Fibroblast of lung (primary cell): ENCODE measurements around the gene CCNF. TPM values are rescaled to one million over a fixed set of nuclear protein-coding genes. Genes with fewer than 3 reads are reported as not detected.

Experiments
- DNase-seq, 2 donors: peaks; one replicate each; pipeline versions ENCODE4 v3.0.0 to v3.0.0-alpha.2; 2010; ENCODE audit warnings: low read depth in 2 of 2
- H2AFZ ChIP-seq: 2 replicates; pipeline ENCODE4 v1.5.1; 2012; ENCODE audit warnings: low read length, control low read depth, inconsistent platforms
- H3K27ac ChIP-seq: 2 replicates; pipeline ENCODE4 v1.5.1; 2011; ENCODE audit warnings: low read length, control low read depth; ENCODE audit not compliant: insufficient read depth
- H3K27me3 ChIP-seq: 2 replicates; pipeline ENCODE4 v1.5.1; 2011; ENCODE audit warnings: mild to moderate bottlenecking, low read length; ENCODE audit not compliant: control insufficient read depth, insufficient read depth
- H3K36me3 ChIP-seq: 2 replicates; pipeline ENCODE4 v1.5.1; 2011; ENCODE audit warnings: low read length; ENCODE audit not compliant: control insufficient read depth, insufficient read depth
- H3K4me1 ChIP-seq: 2 replicates; pipeline ENCODE4 v1.5.1; 2011; ENCODE audit warnings: low read length; ENCODE audit not compliant: control insufficient read depth, insufficient read depth; ENCODE audit errors: extremely low read depth
- H3K4me2 ChIP-seq: 2 replicates; pipeline ENCODE4 v1.5.1; 2011; ENCODE audit warnings: low read length, control low read depth; ENCODE audit not compliant: insufficient read depth; ENCODE audit errors: extremely low read depth
- H3K4me3 ChIP-seq, 4 experiments: fragments of 200-600 bp in 1 of 4; sonication (generic) in 1 of 4; replicated peaks in 1 of 4; 2 replicates each; pipeline ENCODE4 v1.5.1; 2011 to 2016; ENCODE audit warnings: low read length in 4 of 4, low read depth in 3 of 4, mild to moderate bottlenecking in 3 of 4, control low read depth in 2 of 4, inconsistent platforms in 1 of 4, mixed read lengths in 1 of 4; ENCODE audit not compliant: insufficient read depth in 1 of 4; ENCODE audit errors: control extremely low read depth in 1 of 4
- H3K79me2 ChIP-seq: 2 replicates; pipeline ENCODE4 v1.5.1; 2012; ENCODE audit warnings: mild to moderate bottlenecking, low read length, inconsistent platforms; ENCODE audit not compliant: control insufficient read depth, insufficient read depth
- H3K9ac ChIP-seq: 2 replicates; pipeline ENCODE4 v1.5.1; 2011; ENCODE audit warnings: mild to moderate bottlenecking, low read length, control low read depth; ENCODE audit not compliant: insufficient read depth
- H3K9me3 ChIP-seq: 2 replicates; pipeline ENCODE4 v1.5.1; 2012; ENCODE audit warnings: low read depth, low read length; ENCODE audit not compliant: control insufficient read depth, insufficient read depth
- H4K20me1 ChIP-seq: 2 replicates; pipeline ENCODE4 v1.5.1; 2011; ENCODE audit warnings: low read length; ENCODE audit not compliant: control insufficient read depth, insufficient read depth; ENCODE audit errors: extremely low read depth
- EZH2 ChIP-seq: IDR thresholded peaks from 2 replicates; pipeline ENCODE4 v1.5.1; 2012; ENCODE audit warnings: low read length, control low read depth, mild to moderate bottlenecking; ENCODE audit errors: missing control alignments
- polyA plus RNA-seq, 2 donors: library from polyadenylated mRNA; depleted of rRNA in 1 of 2; stranded (reverse) in 1 of 2; unstranded in 1 of 2; fragments of >200 nt; gene quantifications; 2 replicates each; pipeline ENCODE4 v1.2.1, GENCODE V29; 2011 to 2012; ENCODE audit warnings: missing spikeins in 1 of 2
- total RNA-seq: library from RNA; depleted of rRNA; stranded (reverse); fragments of >200 nt; gene quantifications from 2 replicates; pipeline ENCODE4 v1.2.1, GENCODE V29; 2014
- TF ChIP-seq, protein P1 (sequence below), 2 donors: IDR thresholded peaks in 1 of 2; conservative IDR thresholded peaks in 1 of 2; 1 replicate in 1 of 2; 2 replicates in 1 of 2; pipeline ENCODE4 v1.5.1; 2011 to 2012; ENCODE audit warnings: low read length in 2 of 2, control low read depth in 1 of 2, inconsistent platforms in 1 of 2, low read depth in 1 of 2, mild to moderate bottlenecking in 1 of 2

The CCNF gene
- total and polyA plus RNA-seq, 2 donors (not counting 1 experiment from before 2014, with no cell fraction given) = 3.8 to 7.3 TPM

DNA sequence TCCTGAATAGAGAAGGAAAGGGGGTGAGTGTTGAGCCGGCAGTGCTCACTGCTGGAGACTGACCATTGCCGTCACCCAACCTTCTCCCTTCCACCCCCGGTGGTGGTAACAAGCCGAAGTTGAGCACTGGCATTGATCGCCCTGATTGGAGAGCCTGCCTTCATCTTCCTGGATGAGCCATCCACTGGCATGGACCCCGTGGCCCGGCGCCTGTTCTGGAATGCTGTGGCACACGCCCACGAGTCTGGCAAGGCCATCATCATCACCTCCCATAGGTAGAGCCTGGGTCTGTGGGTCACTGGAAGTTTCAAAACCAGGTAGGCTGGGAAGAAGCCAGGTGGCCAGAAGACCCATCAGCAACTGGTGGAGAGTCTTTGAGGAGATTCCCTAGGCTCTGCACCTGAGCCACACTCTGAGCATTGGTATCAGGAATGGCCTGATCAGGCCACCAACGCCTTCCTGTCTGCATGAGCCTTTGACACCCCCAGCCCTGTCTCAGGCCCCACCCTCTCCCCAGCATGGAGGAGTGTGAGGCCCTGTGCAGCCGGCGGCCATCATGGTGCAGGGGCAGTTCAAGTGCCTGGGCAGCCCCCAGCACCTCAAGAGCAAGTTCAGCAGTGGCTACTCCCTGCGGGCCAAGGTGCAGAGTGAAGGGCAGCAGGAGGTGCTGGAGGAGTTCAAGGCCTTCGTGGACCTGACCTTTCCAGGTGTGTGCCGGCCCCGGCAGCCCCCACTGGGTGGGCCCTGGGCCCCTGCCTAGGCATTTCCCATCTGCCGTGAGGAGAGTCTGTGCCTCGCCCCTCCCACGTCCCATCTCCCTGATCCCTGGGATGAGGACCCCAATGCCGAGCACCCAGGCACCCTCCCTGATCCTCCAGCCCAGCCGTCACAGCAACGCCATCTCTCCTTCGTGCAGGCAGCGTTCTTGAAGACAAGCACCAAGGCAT, 4.9 kb upstream of the CCNF start:
- Histone ChIP-seq H3K4me2 (no peak overlapping the region), H3K79me2 (peaks cover under 1% of the 10 kb centered on the region), H3K9ac (no peak overlapping the region), H3K27ac (no peak overlapping the region), H3K9me3 (no peaks in the 10 kb centered on the region), H4K20me1 (no peaks in the 10 kb centered on the region), H3K27me3 (no peaks in the 10 kb centered on the region), H2AFZ (no peak overlapping the region), H3K4me3 (no peak overlapping the region), H3K36me3 (no peaks in the 10 kb centered on the region), H3K4me1 (no peaks in the 10 kb centered on the region)
- no peak for TF ChIP-seq EZH2
- TF ChIP-seq, protein P1, sequence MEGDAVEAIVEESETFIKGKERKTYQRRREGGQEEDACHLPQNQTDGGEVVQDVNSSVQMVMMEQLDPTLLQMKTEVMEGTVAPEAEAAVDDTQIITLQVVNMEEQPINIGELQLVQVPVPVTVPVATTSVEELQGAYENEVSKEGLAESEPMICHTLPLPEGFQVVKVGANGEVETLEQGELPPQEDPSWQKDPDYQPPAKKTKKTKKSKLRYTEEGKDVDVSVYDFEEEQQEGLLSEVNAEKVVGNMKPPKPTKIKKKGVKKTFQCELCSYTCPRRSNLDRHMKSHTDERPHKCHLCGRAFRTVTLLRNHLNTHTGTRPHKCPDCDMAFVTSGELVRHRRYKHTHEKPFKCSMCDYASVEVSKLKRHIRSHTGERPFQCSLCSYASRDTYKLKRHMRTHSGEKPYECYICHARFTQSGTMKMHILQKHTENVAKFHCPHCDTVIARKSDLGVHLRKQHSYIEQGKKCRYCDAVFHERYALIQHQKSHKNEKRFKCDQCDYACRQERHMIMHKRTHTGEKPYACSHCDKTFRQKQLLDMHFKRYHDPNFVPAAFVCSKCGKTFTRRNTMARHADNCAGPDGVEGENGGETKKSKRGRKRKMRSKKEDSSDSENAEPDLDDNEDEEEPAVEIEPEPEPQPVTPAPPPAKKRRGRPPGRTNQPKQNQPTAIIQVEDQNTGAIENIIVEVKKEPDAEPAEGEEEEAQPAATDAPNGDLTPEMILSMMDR (conservative IDR thresholded peaks at IDR 0.05 in 1 of 2, IDR thresholded peaks at IDR 0.05 in 1 of 2; ENCODE audit: low read depth in 1 of 2, low read length in 2 of 2) = no peak
- no peak for DNase-seq

DNA sequence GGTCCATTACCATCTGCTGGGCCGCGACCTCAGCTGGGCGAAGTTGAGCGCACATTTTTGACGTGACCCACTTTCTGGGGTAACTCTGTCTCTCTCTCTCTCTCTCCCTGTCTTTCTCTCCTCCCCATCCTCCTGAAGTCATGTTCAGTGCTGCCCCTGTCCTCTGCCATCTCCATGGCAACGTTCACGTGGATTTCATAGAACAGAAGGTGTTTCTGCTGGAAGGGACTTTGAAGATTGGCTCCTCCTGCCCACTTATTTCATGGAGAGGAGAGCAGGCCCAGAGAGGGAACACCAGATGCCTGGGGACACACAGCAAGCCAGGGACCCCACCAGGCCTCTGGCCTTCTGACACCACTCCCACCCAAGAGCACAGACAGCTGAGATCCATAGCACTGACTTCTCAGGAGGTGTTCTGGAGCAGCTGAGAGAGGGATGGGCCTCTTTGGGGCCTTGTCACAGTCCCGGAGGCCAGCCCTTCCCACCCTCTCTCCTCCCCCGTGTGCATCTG, 4.2 kb upstream of the CCNF start:
- Histone ChIP-seq H3K27ac (no peak overlapping the region), H3K79me2 (peaks cover 8% of the 10 kb centered on the region), H4K20me1 (no peaks in the 10 kb centered on the region), H3K27me3 (no peaks in the 10 kb centered on the region), H3K4me1 (no peaks in the 10 kb centered on the region), H3K4me3 (no peak overlapping the region), H3K4me2 (no peak overlapping the region), H3K36me3 (no peaks in the 10 kb centered on the region), H3K9me3 (no peaks in the 10 kb centered on the region), H2AFZ (no peak overlapping the region), H3K9ac (no peak overlapping the region)
- DNase-seq = no peak
- TF ChIP-seq, protein P1 (conservative IDR thresholded peaks at IDR 0.05 in 1 of 2, IDR thresholded peaks at IDR 0.05 in 1 of 2; ENCODE audit: low read depth in 1 of 2, low read length in 2 of 2) = no peak
- no peak for TF ChIP-seq EZH2

DNA sequence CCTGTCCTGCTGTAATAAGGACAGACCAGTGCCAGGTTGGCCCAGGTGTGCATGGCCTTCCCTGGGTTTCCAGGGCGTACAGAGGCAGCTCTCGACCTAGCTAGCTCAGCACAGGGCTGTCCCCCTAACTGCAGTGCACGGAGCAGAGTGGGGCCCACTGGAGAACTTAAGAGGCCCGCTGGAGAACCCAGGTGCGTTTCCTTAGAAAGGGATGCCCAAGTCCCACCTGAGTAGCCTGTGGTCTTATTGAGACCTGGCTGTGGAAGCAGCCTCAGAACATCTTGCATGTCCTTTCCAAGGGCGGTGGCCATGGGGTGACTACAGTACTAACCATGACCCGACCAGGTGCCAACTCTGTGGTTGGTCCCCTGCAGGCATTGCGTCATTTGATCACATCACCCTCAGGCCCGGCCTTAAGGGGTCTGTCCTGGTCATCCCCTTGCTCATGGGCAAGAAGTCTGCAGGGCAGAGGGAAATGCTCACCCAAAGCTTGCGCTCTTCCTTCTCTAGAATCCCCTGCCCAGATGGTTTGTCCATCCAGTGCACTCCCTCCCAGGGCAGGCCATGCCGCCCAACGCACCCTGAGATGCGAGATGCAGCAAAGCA, 3.3 kb upstream of the CCNF start:
- Histone ChIP-seq H3K27me3 (no peaks in the 10 kb centered on the region), H3K9me3 (no peaks in the 10 kb centered on the region), H3K4me2 (no peak overlapping the region), H3K9ac (no peak overlapping the region), H3K4me1 (peaks cover 5% of the 10 kb centered on the region), H2AFZ (no peak overlapping the region), H3K36me3 (no peaks in the 10 kb centered on the region), H3K27ac (no peak overlapping the region), H4K20me1 (no peaks in the 10 kb centered on the region), H3K79me2 (peaks cover 16% of the 10 kb centered on the region), H3K4me3 (no peak overlapping the region)
- TF ChIP-seq EZH2 = no peak
- TF ChIP-seq, protein P1 (conservative IDR thresholded peaks at IDR 0.05 in 1 of 2, IDR thresholded peaks at IDR 0.05 in 1 of 2; ENCODE audit: low read depth in 1 of 2, low read length in 2 of 2) = no peak
- DNase-seq = no peak
